Measurements from ENCODE around the gene SCUBE2. TPM values are rescaled to one million over a fixed set of nuclear protein-coding genes. Genes with fewer than 3 reads are reported as not detected.

The SCUBE2 gene
- total RNA-seq, 1 donor from 2014 or later: 0.73 TPM

DNA sequence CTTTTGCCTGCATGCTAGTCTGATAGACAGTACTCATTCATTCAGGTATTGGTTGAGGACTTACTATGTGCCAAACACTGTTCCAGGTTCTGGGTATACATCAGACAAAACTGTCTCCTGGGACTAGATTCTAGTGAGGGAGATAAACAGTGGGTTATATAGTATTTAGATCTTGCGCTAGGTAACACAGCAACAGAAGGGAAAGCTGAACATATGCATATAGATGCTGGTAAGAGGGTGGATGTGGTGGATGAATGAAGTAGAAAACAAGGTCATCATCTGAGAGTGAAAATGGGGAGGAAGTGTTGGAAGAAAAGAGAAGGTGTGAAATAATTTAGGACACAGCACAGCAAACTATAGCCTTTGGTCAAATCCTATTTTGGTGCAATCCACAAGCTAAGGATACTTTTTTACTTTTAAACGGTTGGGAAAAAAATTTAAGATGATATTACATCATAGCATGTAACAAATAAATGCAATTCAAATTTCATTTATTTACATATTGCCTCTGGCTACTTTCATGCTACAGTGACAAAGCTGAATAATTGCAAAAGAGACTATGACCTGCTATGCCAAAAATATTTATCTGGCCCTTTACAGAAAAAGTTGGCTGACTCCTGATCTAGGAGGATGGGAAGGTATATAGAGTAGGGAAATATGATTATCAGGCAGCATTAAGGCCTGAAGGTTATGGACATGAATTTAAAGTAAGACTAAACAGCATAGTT is 120.0 kb downstream of the SCUBE2 start:
- no peak for DNase-seq (ENCODE audit: low read depth, low spot score)

Other genes with a start within 250 kb of the SCUBE2 start
- gene AKIP1, start 180.4 kb downstream of the SCUBE2 start, total RNA-seq: 20.4 and 23.5 TPM in 2 replicates
- not detected in 2 replicates for gene C11orf16, start 158.7 kb downstream of the SCUBE2 start, total RNA-seq
- gene ASCL3, start 148.6 kb downstream of the SCUBE2 start, total RNA-seq: not detected in 2 replicates
- 31.3 and 42.4 TPM in 2 replicates for gene TMEM9B, start 127.2 kb downstream of the SCUBE2 start, total RNA-seq
- gene NRIP3, start 87.6 kb downstream of the SCUBE2 start, total RNA-seq: 4.0 and 15.6 TPM in 2 replicates
- 185 and 210 TPM in 2 replicates for gene DENND5A, start 173.8 kb upstream of the SCUBE2 start, total RNA-seq
- gene TMEM41B, start 223.0 kb upstream of the SCUBE2 start, total RNA-seq: 45.8 and 76.2 TPM in 2 replicates